Measurements from ENCODE around the gene PPP1R9A.

Gene PPP1R9A

GRCh38 chr7:94908323-94909178 lies 1.2 kb downstream of the PPP1R9A start (continued):
- no peak for TF ChIP-seq ZNF133 (tag by site-specific recombination; IDR thresholded peaks at IDR 0.05)
- no peak for TF ChIP-seq ZNF248 (tag by site-specific recombination; IDR thresholded peaks at IDR 0.05)
- TF ChIP-seq ZSCAN16 (tag by site-specific recombination; IDR thresholded peaks at IDR 0.05): no peak
- TF ChIP-seq ZNF623 (tag by site-specific recombination; IDR thresholded peaks at IDR 0.05): no peak
- TF ChIP-seq ZNF24 (tag by site-specific recombination; IDR thresholded peaks at IDR 0.05): no peak
- no peak for TF ChIP-seq ZNF768 (tag by site-specific recombination; IDR thresholded peaks at IDR 0.05)
- TF ChIP-seq, protein P1, sequence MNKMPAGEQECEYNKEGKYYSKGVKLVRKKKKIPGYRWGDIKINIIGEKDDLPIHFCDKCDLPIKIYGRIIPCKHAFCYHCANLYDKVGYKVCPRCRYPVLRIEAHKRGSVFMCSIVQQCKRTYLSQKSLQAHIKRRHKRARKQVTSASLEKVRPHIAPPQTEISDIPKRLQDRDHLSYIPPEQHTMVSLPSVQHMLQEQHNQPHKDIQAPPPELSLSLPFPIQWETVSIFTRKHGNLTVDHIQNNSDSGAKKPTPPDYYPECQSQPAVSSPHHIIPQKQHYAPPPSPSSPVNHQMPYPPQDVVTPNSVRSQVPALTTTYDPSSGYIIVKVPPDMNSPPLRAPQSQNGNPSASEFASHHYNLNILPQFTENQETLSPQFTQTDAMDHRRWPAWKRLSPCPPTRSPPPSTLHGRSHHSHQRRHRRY (tag by site-specific recombination; IDR thresholded peaks at IDR 0.05): no peak
- peak; percentile 38 for TF ChIP-seq ZXDB (tag by site-specific recombination; IDR thresholded peaks at IDR 0.05)
- TF ChIP-seq, protein P2, sequence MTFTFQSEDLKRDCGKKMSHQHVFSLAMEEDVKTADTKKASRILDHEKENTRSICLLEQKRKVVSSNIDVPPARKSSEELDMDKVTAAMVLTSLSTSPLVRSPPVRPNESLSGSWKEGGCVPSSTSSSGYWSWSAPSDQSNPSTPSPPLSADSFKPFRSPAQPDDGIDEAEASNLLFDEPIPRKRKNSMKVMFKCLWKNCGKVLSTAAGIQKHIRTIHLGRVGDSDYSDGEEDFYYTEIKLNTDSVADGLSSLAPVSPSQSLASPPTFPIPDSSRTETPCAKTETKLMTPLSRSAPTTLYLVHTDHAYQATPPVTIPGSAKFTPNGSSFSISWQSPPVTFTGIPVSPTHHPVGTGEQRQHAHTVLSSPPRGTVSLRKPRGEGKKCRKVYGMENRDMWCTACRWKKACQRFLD (tag by site-specific recombination; IDR thresholded peaks at IDR 0.05): no peak
- TF ChIP-seq, protein P3, sequence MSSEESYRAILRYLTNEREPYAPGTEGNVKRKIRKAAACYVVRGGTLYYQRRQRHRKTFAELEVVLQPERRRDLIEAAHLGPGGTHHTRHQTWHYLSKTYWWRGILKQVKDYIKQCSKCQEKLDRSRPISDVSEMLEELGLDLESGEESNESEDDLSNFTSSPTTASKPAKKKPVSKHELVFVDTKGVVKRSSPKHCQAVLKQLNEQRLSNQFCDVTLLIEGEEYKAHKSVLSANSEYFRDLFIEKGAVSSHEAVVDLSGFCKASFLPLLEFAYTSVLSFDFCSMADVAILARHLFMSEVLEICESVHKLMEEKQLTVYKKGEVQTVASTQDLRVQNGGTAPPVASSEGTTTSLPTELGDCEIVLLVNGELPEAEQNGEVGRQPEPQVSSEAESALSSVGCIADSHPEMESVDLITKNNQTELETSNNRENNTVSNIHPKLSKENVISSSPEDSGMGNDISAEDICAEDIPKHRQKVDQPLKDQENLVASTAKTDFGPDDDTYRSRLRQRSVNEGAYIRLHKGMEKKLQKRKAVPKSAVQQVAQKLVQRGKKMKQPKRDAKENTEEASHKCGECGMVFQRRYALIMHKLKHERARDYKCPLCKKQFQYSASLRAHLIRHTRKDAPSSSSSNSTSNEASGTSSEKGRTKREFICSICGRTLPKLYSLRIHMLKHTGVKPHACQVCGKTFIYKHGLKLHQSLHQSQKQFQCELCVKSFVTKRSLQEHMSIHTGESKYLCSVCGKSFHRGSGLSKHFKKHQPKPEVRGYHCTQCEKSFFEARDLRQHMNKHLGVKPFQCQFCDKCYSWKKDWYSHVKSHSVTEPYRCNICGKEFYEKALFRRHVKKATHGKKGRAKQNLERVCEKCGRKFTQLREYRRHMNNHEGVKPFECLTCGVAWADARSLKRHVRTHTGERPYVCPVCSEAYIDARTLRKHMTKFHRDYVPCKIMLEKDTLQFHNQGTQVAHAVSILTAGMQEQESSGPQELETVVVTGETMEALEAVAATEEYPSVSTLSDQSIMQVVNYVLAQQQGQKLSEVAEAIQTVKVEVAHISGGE (tag by site-specific recombination; conservative IDR thresholded peaks at IDR 0.05; ENCODE audit: low read depth): 0 out of 2 replicates have a peak, but pooled peaks have one; percentile 26
- no peak for TF ChIP-seq ZNF354C (tag by site-specific recombination; IDR thresholded peaks at IDR 0.05; ENCODE audit: borderline replicate concordance, low read depth)
- TF ChIP-seq ZNF335 (tag by site-specific recombination; conservative IDR thresholded peaks at IDR 0.05): peak; percentile 81
- TF ChIP-seq RBAK (tag by site-specific recombination; IDR thresholded peaks at IDR 0.05): no peak
- TF ChIP-seq ZNF404 (tag by site-specific recombination; IDR thresholded peaks at IDR 0.05): no peak
- no peak for TF ChIP-seq ZSCAN23 (tag by site-specific recombination; IDR thresholded peaks at IDR 0.05)
- no peak for TF ChIP-seq ZNF518A (tag by site-specific recombination; conservative IDR thresholded peaks at IDR 0.05; ENCODE audit: low read depth)
- TF ChIP-seq ZBTB21 (tag by site-specific recombination; IDR thresholded peaks at IDR 0.05): no peak
- no peak for TF ChIP-seq ZNF776 (tag by site-specific recombination; IDR thresholded peaks at IDR 0.05; ENCODE audit: borderline replicate concordance)
- TF ChIP-seq ZNF585B (tag by site-specific recombination; IDR thresholded peaks at IDR 0.05): no peak
- TF ChIP-seq, protein P4, sequence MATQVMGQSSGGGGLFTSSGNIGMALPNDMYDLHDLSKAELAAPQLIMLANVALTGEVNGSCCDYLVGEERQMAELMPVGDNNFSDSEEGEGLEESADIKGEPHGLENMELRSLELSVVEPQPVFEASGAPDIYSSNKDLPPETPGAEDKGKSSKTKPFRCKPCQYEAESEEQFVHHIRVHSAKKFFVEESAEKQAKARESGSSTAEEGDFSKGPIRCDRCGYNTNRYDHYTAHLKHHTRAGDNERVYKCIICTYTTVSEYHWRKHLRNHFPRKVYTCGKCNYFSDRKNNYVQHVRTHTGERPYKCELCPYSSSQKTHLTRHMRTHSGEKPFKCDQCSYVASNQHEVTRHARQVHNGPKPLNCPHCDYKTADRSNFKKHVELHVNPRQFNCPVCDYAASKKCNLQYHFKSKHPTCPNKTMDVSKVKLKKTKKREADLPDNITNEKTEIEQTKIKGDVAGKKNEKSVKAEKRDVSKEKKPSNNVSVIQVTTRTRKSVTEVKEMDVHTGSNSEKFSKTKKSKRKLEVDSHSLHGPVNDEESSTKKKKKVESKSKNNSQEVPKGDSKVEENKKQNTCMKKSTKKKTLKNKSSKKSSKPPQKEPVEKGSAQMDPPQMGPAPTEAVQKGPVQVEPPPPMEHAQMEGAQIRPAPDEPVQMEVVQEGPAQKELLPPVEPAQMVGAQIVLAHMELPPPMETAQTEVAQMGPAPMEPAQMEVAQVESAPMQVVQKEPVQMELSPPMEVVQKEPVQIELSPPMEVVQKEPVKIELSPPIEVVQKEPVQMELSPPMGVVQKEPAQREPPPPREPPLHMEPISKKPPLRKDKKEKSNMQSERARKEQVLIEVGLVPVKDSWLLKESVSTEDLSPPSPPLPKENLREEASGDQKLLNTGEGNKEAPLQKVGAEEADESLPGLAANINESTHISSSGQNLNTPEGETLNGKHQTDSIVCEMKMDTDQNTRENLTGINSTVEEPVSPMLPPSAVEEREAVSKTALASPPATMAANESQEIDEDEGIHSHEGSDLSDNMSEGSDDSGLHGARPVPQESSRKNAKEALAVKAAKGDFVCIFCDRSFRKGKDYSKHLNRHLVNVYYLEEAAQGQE (tag by site-specific recombination; IDR thresholded peaks at IDR 0.05): no peak
- TF ChIP-seq ZNF416 (tag by site-specific recombination; IDR thresholded peaks at IDR 0.05): no peak
- TF ChIP-seq ZNF449 (tag by site-specific recombination; IDR thresholded peaks at IDR 0.05): no peak
